ENCODE data around the gene TAS2R7. TPM values are rescaled to one million over a fixed set of nuclear protein-coding genes. Genes with fewer than 3 reads are reported as not detected.

TAS2R7 gene
- total RNA-seq, 1 experiment from 2014 or later: not detected

Other genes starting within 250 kb of the TAS2R7 start
- gene MAGOHB, start 189.0 kb downstream of the TAS2R7 start, total RNA-seq (2014; rRNA removed): 34.2 and 47.0 TPM in 2 replicates
- 1.7 and 2.1 TPM in 2 replicates for gene STYK1, start 128.6 kb downstream of the TAS2R7 start, total RNA-seq (2014; rRNA removed)
- 137 and 159 TPM in 2 replicates for gene YBX3, start 79.3 kb downstream of the TAS2R7 start, total RNA-seq (2014; rRNA removed)
- not detected in 2 replicates for gene TAS2R8, start 4.7 kb upstream of the TAS2R7 start, total RNA-seq (2014; rRNA removed)
- gene TAS2R9, start 7.5 kb upstream of the TAS2R7 start, total RNA-seq (2014; rRNA removed): 0.34 TPM in 1 of 2 replicates, not detected in the other
- 0.19 and 0.40 TPM in 2 replicates for gene TAS2R10, start 23.7 kb upstream of the TAS2R7 start, total RNA-seq (2014; rRNA removed)
- 0.34 and 1.9 TPM in 2 replicates for gene PRR4, start 46.8 kb upstream of the TAS2R7 start, total RNA-seq (2014; rRNA removed)
- 6.6 and 8.7 TPM in 2 replicates for gene PRH1, start 81.6 kb upstream of the TAS2R7 start, total RNA-seq (2014; rRNA removed)
- 0.06 and 0.63 TPM in 2 replicates for gene TAS2R13, start 106.9 kb upstream of the TAS2R7 start, total RNA-seq (2014; rRNA removed)
- gene PRH2, start 126.6 kb upstream of the TAS2R7 start, total RNA-seq (2014; rRNA removed): 1.0 TPM in 1 of 2 replicates, not detected in the other
- 1.7 and 1.8 TPM in 2 replicates for gene TAS2R14, start 136.6 kb upstream of the TAS2R7 start, total RNA-seq (2014; rRNA removed)
- gene TAS2R50, start 184.3 kb upstream of the TAS2R7 start, total RNA-seq (2014; rRNA removed): 0.58 and 0.75 TPM in 2 replicates
- gene TAS2R20, start 195.7 kb upstream of the TAS2R7 start, total RNA-seq (2014; rRNA removed): 0.51 and 0.75 TPM in 2 replicates
- 0.75 and 1.9 TPM in 2 replicates for gene TAS2R19, start 220.0 kb upstream of the TAS2R7 start, total RNA-seq (2014; rRNA removed)
- 1.4 and 1.5 TPM in 2 replicates for gene TAS2R31, start 228.8 kb upstream of the TAS2R7 start, total RNA-seq (2014; rRNA removed)

All from LHCN-M2 (cell line).